ENCODE measurements around the gene CCSAP.

The CCSAP gene

GRCh38 chr1:229285440-229285839 lies 57.4 kb downstream of the CCSAP start:
- no peak for DNase-seq

GRCh38 chr1:229284887-229285286 lies 58.0 kb downstream of the CCSAP start:
- no peak for DNase-seq

GRCh38 chr1:229283183-229283611 lies 59.6 kb downstream of the CCSAP start:
- no peak for DNase-seq

- no peak for DNase-seq
These were observed 60.5 kb downstream of the CCSAP start for GRCh38 chr1:229282295-229282823.

GRCh38 chr1:229281339-229281926 lies 61.4 kb downstream of the CCSAP start:
- DNase-seq: peak; percentile 39

- peak; percentile 45 for DNase-seq
These were observed 61.9 kb downstream of the CCSAP start for GRCh38 chr1:229280921-229281320.

- DNase-seq: no peak
These were observed 62.6 kb downstream of the CCSAP start for GRCh38 chr1:229280037-229280828.

GRCh38 chr1:229279242-229279641 lies 63.6 kb downstream of the CCSAP start:
- no peak for DNase-seq

- no peak for DNase-seq
These were observed 64.6 kb downstream of the CCSAP start for GRCh38 chr1:229278120-229278741.

GRCh38 chr1:229275005-229275404 lies 67.8 kb downstream of the CCSAP start:
- DNase-seq: no peak

GRCh38 chr1:229273507-229274232 lies 69.2 kb downstream of the CCSAP start:
- no peak for DNase-seq

- DNase-seq: no peak
These were observed 70.4 kb downstream of the CCSAP start for GRCh38 chr1:229272164-229273158.

- peak; percentile 33 for DNase-seq
These were observed 71.2 kb downstream of the CCSAP start for GRCh38 chr1:229271448-229272159.
